NCI-H748 treated with DMSO at 0.1 percent for 48 hours (cell line): ENCODE measurements around the gene FRY.

Experiments
- DNase-seq: peaks from one replicate; lab custom pipeline; 2025; lab: John Stamatoyannopoulos, UW

The FRY gene

DNA sequence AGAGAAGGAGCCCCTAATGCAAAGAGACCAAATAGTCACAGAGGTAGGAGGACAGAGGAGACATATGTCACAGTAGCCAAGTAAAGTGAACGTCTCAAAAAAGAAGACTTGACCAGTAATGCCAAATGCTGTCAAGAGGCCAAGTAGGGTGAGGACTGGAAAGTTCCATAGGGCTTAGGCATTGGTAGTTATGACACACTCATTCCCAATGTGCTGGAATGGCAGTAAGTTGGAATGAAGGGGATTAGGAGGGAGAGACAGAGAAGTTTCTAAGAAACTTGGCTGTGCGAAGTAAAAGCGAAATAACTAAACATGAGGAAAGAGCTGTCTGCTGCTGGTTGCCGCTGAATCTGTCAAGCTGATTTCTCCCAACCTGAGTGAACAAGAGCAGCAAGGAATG is 14.9 kb upstream of the FRY start:
- DNase-seq = no peak

DNA sequence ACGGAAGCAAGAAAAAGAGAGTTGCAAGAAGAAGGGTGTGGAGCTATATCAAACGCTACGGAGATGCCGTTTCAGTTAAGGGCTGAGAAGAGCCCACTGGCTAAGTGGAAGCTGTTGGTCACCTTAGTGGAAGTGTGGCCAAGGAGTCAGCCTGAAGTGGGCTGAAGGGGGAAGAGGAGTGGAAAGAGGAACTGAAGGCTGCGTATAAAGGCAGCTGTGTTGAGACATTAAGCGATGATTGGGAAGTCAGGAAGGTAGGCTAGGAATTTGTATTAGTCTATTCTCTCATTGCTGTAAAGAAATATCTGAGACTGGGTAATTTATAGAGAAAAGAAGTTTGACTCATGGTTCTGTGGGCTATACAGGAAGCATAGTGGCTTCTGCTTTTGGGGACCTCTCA is 14.1 kb upstream of the FRY start:
- no peak for DNase-seq

DNA sequence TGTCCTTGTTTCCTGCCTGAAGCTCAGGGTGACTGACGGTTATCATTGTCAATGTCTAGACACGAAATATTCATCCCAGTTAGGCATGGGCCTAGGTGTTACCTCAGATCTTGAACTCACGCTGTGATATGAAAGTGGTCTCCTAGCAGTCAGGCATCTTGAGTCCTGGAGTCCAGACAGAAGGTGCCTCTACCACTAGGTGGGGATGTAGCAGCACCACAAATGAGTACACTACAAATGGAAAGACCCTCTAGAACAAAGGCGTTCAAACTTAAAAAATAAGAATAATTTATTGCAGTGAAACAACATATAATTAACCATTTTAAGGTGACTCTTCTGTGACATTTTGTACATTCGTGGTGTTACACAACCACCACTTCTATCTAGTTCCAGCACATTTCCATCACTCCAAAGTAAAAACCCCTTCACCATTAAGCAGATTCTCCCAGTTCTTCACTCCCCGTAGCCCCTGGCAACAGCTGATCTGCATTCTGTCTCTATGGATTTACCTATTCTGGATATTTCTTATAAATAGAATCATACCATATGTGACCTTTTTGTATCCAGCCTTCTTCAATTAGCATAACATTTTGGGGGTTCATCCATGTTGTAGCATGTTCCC is 11.9 kb upstream of the FRY start:
- peak; percentile 86 for DNase-seq

GRCh38 chr13:32021785-32022184 is 9.8 kb upstream of the FRY start:
- DNase-seq = no peak

- no peak for DNase-seq
Measured at GRCh38 chr13:32022311-32022710, 9.3 kb upstream of the FRY start.

- DNase-seq = no peak
Measured at GRCh38 chr13:32023096-32023495, 8.5 kb upstream of the FRY start.

GRCh38 chr13:32023698-32024097 is 7.9 kb upstream of the FRY start:
- DNase-seq = no peak

GRCh38 chr13:32024750-32025149 is 6.8 kb upstream of the FRY start:
- no peak for DNase-seq

DNA sequence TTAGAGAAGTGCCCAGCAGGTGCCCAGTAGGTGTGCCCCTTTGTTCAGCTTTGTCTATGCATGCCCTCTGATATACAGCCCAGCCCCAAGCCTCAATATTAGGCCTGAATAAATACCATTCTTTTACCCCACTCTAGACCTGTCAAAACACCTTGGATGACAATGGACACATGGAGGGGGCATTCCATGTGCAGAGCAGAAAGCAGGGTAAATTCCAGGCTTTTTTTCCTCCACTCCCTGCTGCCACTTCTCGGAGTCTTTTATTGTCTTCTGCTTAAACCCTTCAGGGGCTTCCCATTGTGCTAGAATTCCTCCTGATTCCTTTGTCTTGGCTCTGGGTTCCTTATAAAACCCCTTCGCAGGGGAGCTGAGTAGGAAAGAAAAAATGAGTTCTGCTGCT is 5.8 kb upstream of the FRY start:
- DNase-seq = peak; percentile 88

DNA sequence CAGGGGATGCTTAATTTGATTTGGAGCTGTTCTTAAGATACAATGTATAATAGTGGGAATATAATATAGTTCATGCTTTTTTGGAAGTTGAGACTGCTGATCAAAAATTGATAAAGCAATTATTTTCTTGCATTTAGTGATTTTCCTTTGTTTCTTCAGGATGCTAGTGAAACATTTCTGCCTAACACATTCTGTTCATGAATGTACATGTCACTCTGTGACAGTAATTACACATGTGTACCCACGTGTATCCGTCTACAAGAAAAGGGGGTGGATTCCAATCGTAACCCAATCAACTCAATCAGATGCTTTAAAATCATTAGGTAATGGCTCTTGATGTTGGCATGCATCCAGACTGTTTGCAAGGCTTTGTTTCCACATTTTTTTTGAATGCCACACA is 5.0 kb upstream of the FRY start:
- peak; percentile 65 for DNase-seq

DNA sequence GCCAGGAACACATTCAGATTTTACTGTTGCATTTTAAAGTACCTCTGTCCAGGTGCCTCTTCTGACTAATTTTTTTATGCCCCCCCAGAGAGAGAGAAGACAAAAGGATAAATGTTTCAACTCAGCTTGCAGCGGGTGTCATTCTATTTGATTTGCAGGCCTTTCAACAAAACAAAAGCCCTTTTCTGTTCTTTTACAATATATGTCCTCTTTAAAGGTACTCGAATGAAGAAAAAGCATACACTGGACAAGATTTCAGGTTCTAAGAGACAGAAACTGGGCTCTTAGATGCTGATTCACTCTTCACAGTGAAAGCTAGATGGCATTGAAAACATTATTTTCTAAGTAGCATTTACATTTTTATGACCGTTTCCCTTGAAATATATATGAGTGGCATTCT is 2.9 kb upstream of the FRY start:
- peak; percentile 96 for DNase-seq

DNA sequence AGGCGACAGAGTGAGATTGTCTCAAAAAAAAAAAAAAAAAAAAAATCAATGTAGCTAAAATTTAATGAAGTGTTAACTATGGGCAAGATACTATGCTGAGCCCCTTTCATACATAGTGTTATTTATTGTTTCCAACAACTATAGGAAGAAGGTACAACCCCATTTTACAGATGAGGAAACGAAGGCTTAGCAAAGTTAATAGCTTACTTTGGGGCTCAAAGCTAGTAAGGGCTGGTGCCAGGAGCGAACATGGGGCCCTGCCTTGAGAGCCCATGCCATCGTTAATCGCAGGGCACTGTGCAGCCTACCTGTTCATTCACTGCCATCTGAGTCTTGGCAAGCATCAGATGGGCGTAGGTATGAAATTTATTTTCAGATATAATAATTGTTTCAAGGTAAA is 1.9 kb upstream of the FRY start:
- DNase-seq = no peak

GRCh38 chr13:32031815-32032370 is 319 bp downstream of the FRY start:
- peak; percentile 65 for DNase-seq

DNA sequence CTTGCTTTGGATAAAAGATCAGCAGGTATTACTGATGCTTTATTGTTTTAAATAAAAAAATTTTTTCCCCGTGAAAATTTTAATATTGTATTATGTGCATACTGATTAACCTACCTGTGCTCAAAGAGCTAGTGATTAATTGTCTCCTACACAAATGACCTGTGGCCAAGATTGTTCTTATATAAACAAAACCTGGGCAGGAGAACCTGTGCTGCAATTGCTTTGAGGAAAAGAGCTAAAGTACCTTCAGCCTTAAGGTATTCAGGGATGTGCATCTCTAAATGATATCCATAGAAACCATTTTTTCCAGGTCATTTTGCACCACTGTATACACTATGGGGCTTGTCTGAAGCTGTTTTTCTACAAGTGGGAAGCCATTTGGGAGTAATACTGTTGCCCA is 1.2 kb downstream of the FRY start:
- peak; percentile 70 for DNase-seq

DNA sequence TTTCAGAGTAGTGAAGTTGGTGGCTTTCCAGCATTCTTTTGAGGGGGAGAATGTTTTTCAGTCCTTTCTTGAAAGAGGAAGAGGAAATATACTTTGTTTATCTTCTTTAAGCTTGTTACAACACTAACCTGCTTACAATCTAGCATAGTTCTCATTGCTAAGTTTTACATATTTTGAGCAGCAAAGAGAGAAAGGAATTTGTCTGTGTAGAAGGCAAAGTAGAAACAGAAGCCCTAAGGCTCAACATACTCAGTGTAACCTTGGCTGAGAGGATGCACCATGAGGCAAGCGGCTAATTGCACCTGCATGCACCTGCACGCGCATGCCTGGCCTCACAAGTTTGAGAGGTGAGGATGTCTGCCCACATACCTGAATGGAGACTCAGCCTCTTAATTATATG is 2.2 kb downstream of the FRY start:
- DNase-seq = peak; percentile 69

- no peak for DNase-seq
Measured at GRCh38 chr13:32035716-32036115, 4.1 kb downstream of the FRY start.

DNA sequence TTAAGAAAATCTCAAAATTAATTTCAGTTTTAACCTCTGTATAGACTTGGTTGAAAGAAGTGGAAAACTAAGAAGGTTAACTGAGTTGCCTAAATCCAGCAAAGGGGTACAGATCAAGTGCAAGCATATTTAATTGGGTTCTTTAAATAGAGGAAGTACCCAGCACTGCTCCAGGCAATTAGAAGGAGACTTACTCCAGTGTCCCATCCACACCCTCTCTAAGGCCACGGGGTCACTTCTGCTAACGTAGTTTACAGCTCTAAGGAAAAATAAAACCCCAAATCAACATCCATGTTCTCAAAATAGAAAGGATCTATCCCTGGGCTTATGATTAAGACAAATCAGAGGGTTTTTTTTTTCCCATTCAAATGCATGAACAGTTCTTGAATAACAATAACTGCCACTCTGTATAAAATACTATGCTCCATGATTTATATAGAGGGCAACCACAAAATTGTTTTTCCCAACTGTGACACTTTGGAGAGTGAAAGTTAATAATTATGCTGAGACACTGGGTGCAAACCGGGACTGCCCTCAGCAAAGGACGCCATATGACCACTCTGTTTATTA is 4.6 kb downstream of the FRY start:
- no peak for DNase-seq

- DNase-seq = peak; percentile 82
Measured at GRCh38 chr13:32036757-32037156, 5.2 kb downstream of the FRY start.

DNA sequence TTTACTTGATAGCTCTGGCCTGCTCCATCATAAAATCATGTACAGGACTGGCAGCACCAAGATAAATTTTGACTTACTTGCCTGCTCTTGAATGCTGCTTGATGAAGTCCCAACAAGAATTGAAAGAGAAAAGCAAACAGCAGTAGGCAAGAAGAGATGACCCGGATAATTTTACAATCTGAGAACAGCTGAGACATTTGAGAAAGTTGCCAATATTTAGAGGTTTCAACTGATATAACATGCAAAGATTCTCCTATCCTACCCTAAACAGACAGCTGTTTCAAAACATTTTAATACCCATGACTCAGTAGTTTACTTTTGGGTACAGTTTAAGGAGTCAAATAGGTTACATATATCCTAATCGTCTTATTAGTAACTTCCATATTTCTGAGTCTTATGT is 5.9 kb downstream of the FRY start:
- no peak for DNase-seq

GRCh38 chr13:32038343-32038742 is 6.8 kb downstream of the FRY start:
- no peak for DNase-seq

- no peak for DNase-seq
Measured at GRCh38 chr13:32039056-32039455, 7.5 kb downstream of the FRY start.

DNA sequence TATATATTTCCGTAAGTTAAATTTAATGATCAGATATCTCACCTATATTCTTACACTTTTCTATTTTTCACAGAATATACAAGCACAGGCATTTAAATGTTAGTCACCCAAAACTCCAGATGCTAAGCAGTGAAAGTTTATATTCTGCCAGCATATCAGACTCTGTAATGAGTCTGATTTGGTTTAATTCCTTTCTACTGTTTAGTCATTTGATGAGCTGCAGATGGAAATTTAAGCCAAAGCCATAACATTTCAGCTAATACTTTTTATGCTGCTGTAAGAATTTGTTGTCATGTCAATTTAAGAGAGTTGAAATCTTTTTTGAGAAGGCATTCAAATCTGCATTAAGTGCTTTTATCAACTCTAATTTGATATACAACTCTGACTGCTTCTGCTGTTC is 8.0 kb downstream of the FRY start:
- no peak for DNase-seq

GRCh38 chr13:32040052-32040642 is 8.6 kb downstream of the FRY start:
- DNase-seq = no peak

DNA sequence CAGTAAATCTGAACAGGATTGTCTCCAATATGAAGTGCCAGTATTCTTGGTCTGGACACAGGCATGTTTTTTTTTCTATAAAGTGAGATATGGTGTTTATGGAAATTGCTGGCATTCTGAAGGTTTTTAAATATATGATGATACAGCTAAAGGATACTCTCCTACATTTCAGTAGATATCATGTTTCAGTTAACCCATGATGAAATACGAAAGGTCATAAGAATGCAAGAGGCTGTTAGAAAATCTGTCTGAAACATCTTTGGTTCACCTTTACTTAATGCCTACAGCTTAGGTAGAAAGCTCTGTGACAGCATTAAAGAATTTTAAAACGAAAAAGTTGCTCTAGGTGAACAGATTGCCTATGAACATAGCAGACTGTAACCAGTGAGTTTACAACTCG is 9.1 kb downstream of the FRY start:
- no peak for DNase-seq
